Ovary (tissue), 10 donors: ENCODE data around the gene HGF. TPM values are rescaled to one million over a fixed set of nuclear protein-coding genes. Genes with fewer than 3 reads are reported as not detected.
"Not testable (repeated sequence)": the region's sequence is repeated elsewhere in the genome, so short reads cannot be mapped to it uniquely, and the experiment has no call there.

Source experiments
- DNase-seq, 5 donors: peaks; one replicate each; pipeline ENCODE4 v3.0.0-alpha.2; 2019 to 2020
- H3K27ac ChIP-seq, 2 donors: fragments of 200-600 bp; one replicate each; pipeline versions ENCODE4 v1.5.1 to v1.8.0; 2019 to 2022
- H3K27me3 ChIP-seq: fragments of 200-600 bp; one replicate; pipeline ENCODE4 v1.8.0; 2022
- H3K36me3 ChIP-seq: fragments of 200-600 bp; sonication (generic); one replicate; pipeline ENCODE4 v1.5.1; 2019
- H3K4me1 ChIP-seq: one replicate; pipeline ENCODE4 v1.8.1; 2013; ENCODE audit warnings: mild to moderate bottlenecking, moderate library complexity; ENCODE audit not compliant: insufficient read depth
- H3K4me3 ChIP-seq: fragments of 200-600 bp; sonication (generic); one replicate; pipeline ENCODE4 v1.5.1; 2017
- H3K9me3 ChIP-seq, 2 donors: fragments of 200-600 bp in 1 of 2; sonication (generic) in 1 of 2; one replicate each; pipeline versions ENCODE4 v1.5.1 to v1.8.1; 2013 to 2019; ENCODE audit warnings: mild to moderate bottlenecking in 1 of 2, moderate library complexity in 1 of 2
- CTCF ChIP-seq, 3 donors: fragments of 450-650 bp in 2 of 3; fragments of 200-600 bp in 1 of 3; IDR thresholded peaks; one replicate each; pipeline versions ENCODE4 v1.5.1 to v1.8.0; 2016 to 2022; ENCODE audit warnings: antibody characterized with exemption in 3 of 3, mild to moderate bottlenecking in 1 of 3
- EP300 ChIP-seq: sonication (generic); formaldehyde crosslinking; IDR thresholded peaks from one replicate; pipeline ENCODE4 v1.6.1; 2017; ENCODE audit warnings: antibody characterized with exemption
- POLR2A ChIP-seq: fragments of 450-650 bp; IDR thresholded peaks from one replicate; pipeline ENCODE4 v1.6.1; 2017; ENCODE audit warnings: antibody characterized with exemption, mild to moderate bottlenecking, moderate library complexity
- WGBS, 3 donors: extraction: QIAGEN DNeasy Blood & Tissue Kit in 1 of 3; methylation state at CpG; one replicate each; pipeline versions ENCODE4 v1.1.5 to v1.1.7; 2013 to 2017; 5-methylcytosine and 5-hydroxymethylcytosine counted together
- intact Hi-C, 4 donors: fragments of 100-400 bp; cut with DNase I; formaldehyde crosslinking; loops; one replicate each; pipeline versions ENCODE4 v1.11.0 to v1.15.1; 2022 to 2023
- long read RNA-seq, 3 donors: library from polyadenylated mRNA in 2 of 3; unstranded in 2 of 3; transcript quantifications; one replicate each; pipeline ENCODE4 v2.0.0 and lab custom pipeline, GENCODE V29; 2021 to 2026
- polyA plus RNA-seq, 2 donors: library from polyadenylated mRNA; stranded (reverse); fragments of 200-250 nt in 1 of 2; fragments of 350-450 nt in 1 of 2; fragmentation: Illumina TruSeq in 1 of 2; extraction: RNeasy Lipid Tissue Mini Kit (QIAGEN cat#74804) in 1 of 2; gene quantifications; one replicate each; pipeline ENCODE4 v1.2.3, GENCODE V29; 2013 to 2014
- total RNA-seq, 7 donors: library from RNA; depleted of rRNA in 2 of 7; stranded (reverse); fragments of >200 nt in 2 of 7; fragmentation: NEBNext Ultra II Directional in 3 of 7; extraction: Animal tissue kit (Norgen Biotek cat#: 25700) in 3 of 7; gene quantifications; one replicate each; pipeline versions ENCODE4 v1.1.0 to v1.2.4, GENCODE V29; 2016 to 2023
- donor health status: DM: no; HTN: no; CAD: no; lungs with moderate emphysema.
- donor health status: DM: no; HTN: no; CAD: no.
- donor health status: Bipolar disorder and iron deficiency.
- donor health status: DM: yes; HTN: yes; CAD: no.
- donor health status: DM: no; HTN: no; CAD: no.
- donor health status: DM: yes; HTN: yes; CAD: no.

Gene HGF
- total RNA-seq (1 to 10 TPM; 1.0 to 4.9 (median 3.2) TPM), polyA plus RNA-seq (1 to 10 TPM; 1.2 to 7.6 TPM)
- long read RNA-seq, donor 1, partial matches to known transcripts, result 0 of 2 reads
- long read RNA-seq, donor 1, other reads (novel, unspliced or antisense), result 1 of 2 reads
- long read RNA-seq, donor 2, result 0 reads
- long read RNA-seq, donor 3, partial matches to known transcripts, result 0 of 1 reads
- long read RNA-seq, donor 3, other reads (novel, unspliced or antisense), result 1 of 1 reads

- Histone ChIP-seq H3K9me3 (no peaks in the 10 kb centered on the region), H3K36me3 (no peaks in the 10 kb centered on the region), H3K4me1 (no peaks in the 10 kb centered on the region), H3K27me3 (no peaks in the 10 kb centered on the region), H3K4me3 (peak within 1 kb of the TSS; percentile 30), H3K27ac (peak within 1 kb of the TSS in 1 of 2 donors; percentile 45)
- peak; percentile 21 to 76 (median 60) for DNase-seq
- WGBS, 3 donors, result 14 to 18% (median 15%) methylated on average over 15 of the region's 15 CpGs
- no peak for TF ChIP-seq EP300
- TF ChIP-seq POLR2A, result no peak
- no peak for TF ChIP-seq CTCF (IDR thresholded peaks at IDR 0.05)
- intact Hi-C loops, result no loop called here
Observed at GRCh38 chr7:81769891-81770727, at the start of gene HGF. TSS of gene HGF (minus strand) at chr7:81770047. CDS start at chr7:81769971, 76 bp downstream.

GRCh38 chr7:81816312-81816711, 46.5 kb upstream of the HGF start:
- Histone ChIP-seq H3K27ac (no peak overlapping the region), H3K36me3 (no peaks in the 10 kb centered on the region), H3K27me3 (no peaks in the 10 kb centered on the region), H3K4me3 (no peak overlapping the region), H3K4me1 (no peaks in the 10 kb centered on the region), H3K9me3 (no peaks in the 10 kb centered on the region)
- TF ChIP-seq POLR2A (no peak), CTCF (IDR thresholded peaks at IDR 0.05) (no peak), EP300 (no peak)
- intact Hi-C loops, result no loop called here
- WGBS, 3 donors, result 74 to 79% (median 75%) methylated on average over 3 of the region's 3 CpGs
- no peak for DNase-seq

GRCh38 chr7:81812866-81813476, 43.1 kb upstream of the HGF start:
- intact Hi-C loops, H3K9me3 ChIP-seq, H3K4me3 ChIP-seq, H3K4me1 ChIP-seq, H3K27ac ChIP-seq, H3K27me3 ChIP-seq, H3K36me3 ChIP-seq, DNase-seq: not testable (repeated sequence)
- WGBS, 3 donors, result 89 to 100% (median 96%) methylated on average over 1 to 3 of the region's 3 CpGs

- 92 to 93% methylated on average over 5 of the region's 5 CpGs; no CpG with 5 or more reads in 1 of the 3 donors for WGBS, 3 donors
- DNase-seq, result no peak
- H3K4me1 ChIP-seq, result no peaks in the 10 kb centered on the region
- no peak overlapping the region for H3K27ac ChIP-seq
- no peak for TF ChIP-seq EP300
- no peak for TF ChIP-seq CTCF (IDR thresholded peaks at IDR 0.05)
- no peak for TF ChIP-seq POLR2A
- intact Hi-C loops, result no loop called here
- no peaks in the 10 kb centered on the region for H3K9me3 ChIP-seq
- no peak overlapping the region for H3K4me3 ChIP-seq
- no peaks in the 10 kb centered on the region for H3K27me3 ChIP-seq
- H3K36me3 ChIP-seq, result no peaks in the 10 kb centered on the region
Observed at GRCh38 chr7:81811956-81812865, 42.4 kb upstream of the HGF start.
